Fibroblast of lung (primary cell): ENCODE data around the gene NCOA7. TPM values are rescaled to one million over a fixed set of nuclear protein-coding genes. Genes with fewer than 3 reads are reported as not detected.
A peak's percentile ranks its signal among the peaks of the same experiment; 100 is the strongest.
"Not testable (repeated sequence)": the region's sequence is repeated elsewhere in the genome, so short reads cannot be mapped to it uniquely, and the experiment has no call there.

ENCODE experiments used
- DNase-seq, 2 donors: peaks; one replicate each; pipeline versions ENCODE4 v3.0.0 to v3.0.0-alpha.2; 2010; ENCODE audit warnings: low read depth in 2 of 2
- H2AFZ ChIP-seq: 2 replicates; pipeline ENCODE4 v1.5.1; 2012; ENCODE audit warnings: low read length, control low read depth, inconsistent platforms
- H3K27ac ChIP-seq: 2 replicates; pipeline ENCODE4 v1.5.1; 2011; ENCODE audit warnings: low read length, control low read depth; ENCODE audit not compliant: insufficient read depth
- H3K27me3 ChIP-seq: 2 replicates; pipeline ENCODE4 v1.5.1; 2011; ENCODE audit warnings: mild to moderate bottlenecking, low read length; ENCODE audit not compliant: control insufficient read depth, insufficient read depth
- H3K36me3 ChIP-seq: 2 replicates; pipeline ENCODE4 v1.5.1; 2011; ENCODE audit warnings: low read length; ENCODE audit not compliant: control insufficient read depth, insufficient read depth
- H3K4me1 ChIP-seq: 2 replicates; pipeline ENCODE4 v1.5.1; 2011; ENCODE audit warnings: low read length; ENCODE audit not compliant: control insufficient read depth, insufficient read depth; ENCODE audit errors: extremely low read depth
- H3K4me2 ChIP-seq: 2 replicates; pipeline ENCODE4 v1.5.1; 2011; ENCODE audit warnings: low read length, control low read depth; ENCODE audit not compliant: insufficient read depth; ENCODE audit errors: extremely low read depth
- H3K4me3 ChIP-seq, 4 experiments: fragments of 200-600 bp in 1 of 4; sonication (generic) in 1 of 4; replicated peaks in 1 of 4; 2 replicates each; pipeline ENCODE4 v1.5.1; 2011 to 2016; ENCODE audit warnings: low read length in 4 of 4, low read depth in 3 of 4, mild to moderate bottlenecking in 3 of 4, control low read depth in 2 of 4, inconsistent platforms in 1 of 4, mixed read lengths in 1 of 4; ENCODE audit not compliant: insufficient read depth in 1 of 4; ENCODE audit errors: control extremely low read depth in 1 of 4
- H3K79me2 ChIP-seq: 2 replicates; pipeline ENCODE4 v1.5.1; 2012; ENCODE audit warnings: mild to moderate bottlenecking, low read length, inconsistent platforms; ENCODE audit not compliant: control insufficient read depth, insufficient read depth
- H3K9ac ChIP-seq: 2 replicates; pipeline ENCODE4 v1.5.1; 2011; ENCODE audit warnings: mild to moderate bottlenecking, low read length, control low read depth; ENCODE audit not compliant: insufficient read depth
- H3K9me3 ChIP-seq: 2 replicates; pipeline ENCODE4 v1.5.1; 2012; ENCODE audit warnings: low read depth, low read length; ENCODE audit not compliant: control insufficient read depth, insufficient read depth
- H4K20me1 ChIP-seq: 2 replicates; pipeline ENCODE4 v1.5.1; 2011; ENCODE audit warnings: low read length; ENCODE audit not compliant: control insufficient read depth, insufficient read depth; ENCODE audit errors: extremely low read depth
- EZH2 ChIP-seq: IDR thresholded peaks from 2 replicates; pipeline ENCODE4 v1.5.1; 2012; ENCODE audit warnings: low read length, control low read depth, mild to moderate bottlenecking; ENCODE audit errors: missing control alignments
- polyA plus RNA-seq, 2 donors: library from polyadenylated mRNA; depleted of rRNA in 1 of 2; stranded (reverse) in 1 of 2; unstranded in 1 of 2; fragments of >200 nt; gene quantifications; 2 replicates each; pipeline ENCODE4 v1.2.1, GENCODE V29; 2011 to 2012; ENCODE audit warnings: missing spikeins in 1 of 2
- total RNA-seq: library from RNA; depleted of rRNA; stranded (reverse); fragments of >200 nt; gene quantifications from 2 replicates; pipeline ENCODE4 v1.2.1, GENCODE V29; 2014
- TF ChIP-seq, protein P1 (sequence below), 2 donors: IDR thresholded peaks in 1 of 2; conservative IDR thresholded peaks in 1 of 2; 1 replicate in 1 of 2; 2 replicates in 1 of 2; pipeline ENCODE4 v1.5.1; 2011 to 2012; ENCODE audit warnings: low read length in 2 of 2, control low read depth in 1 of 2, inconsistent platforms in 1 of 2, low read depth in 1 of 2, mild to moderate bottlenecking in 1 of 2

Gene NCOA7
- total and polyA plus RNA-seq, 2 donors (not counting 1 experiment from before 2014, with no cell fraction given) = 13.7 to 49.9 TPM

DNA sequence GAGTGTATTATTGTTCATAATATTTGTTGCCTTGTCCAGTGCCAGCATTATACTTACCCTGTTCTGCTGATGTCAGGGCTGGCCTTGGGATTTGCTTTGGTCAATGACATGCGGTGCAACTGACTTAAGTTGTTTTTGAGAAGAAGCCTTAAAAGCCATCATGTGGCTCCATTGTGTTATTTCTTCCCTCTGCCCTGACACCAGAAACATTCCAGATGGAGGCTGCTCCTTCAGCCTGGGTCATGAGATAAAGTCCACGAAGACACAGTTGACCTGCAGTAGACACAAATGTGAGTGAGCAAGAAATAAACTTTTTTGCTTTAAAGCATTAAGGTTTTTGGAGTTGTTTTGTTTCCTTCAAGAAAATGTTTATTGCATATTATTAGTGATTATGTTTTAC, 158.3 kb downstream of the NCOA7 start:
- Histone ChIP-seq H3K9me3 (no peaks in the 10 kb centered on the region), H3K9ac (no peak overlapping the region), H3K27ac (no peak overlapping the region), H2AFZ (no peak overlapping the region), H3K36me3 (no peaks in the 10 kb centered on the region), H3K4me1 (peaks cover 14% of the 10 kb centered on the region), H3K27me3 (no peaks in the 10 kb centered on the region), H3K79me2 (no peaks in the 10 kb centered on the region), H4K20me1 (no peaks in the 10 kb centered on the region), H3K4me2 (no peak overlapping the region), H3K4me3 (no peak overlapping the region)
- no peak for TF ChIP-seq EZH2
- TF ChIP-seq, protein P1, sequence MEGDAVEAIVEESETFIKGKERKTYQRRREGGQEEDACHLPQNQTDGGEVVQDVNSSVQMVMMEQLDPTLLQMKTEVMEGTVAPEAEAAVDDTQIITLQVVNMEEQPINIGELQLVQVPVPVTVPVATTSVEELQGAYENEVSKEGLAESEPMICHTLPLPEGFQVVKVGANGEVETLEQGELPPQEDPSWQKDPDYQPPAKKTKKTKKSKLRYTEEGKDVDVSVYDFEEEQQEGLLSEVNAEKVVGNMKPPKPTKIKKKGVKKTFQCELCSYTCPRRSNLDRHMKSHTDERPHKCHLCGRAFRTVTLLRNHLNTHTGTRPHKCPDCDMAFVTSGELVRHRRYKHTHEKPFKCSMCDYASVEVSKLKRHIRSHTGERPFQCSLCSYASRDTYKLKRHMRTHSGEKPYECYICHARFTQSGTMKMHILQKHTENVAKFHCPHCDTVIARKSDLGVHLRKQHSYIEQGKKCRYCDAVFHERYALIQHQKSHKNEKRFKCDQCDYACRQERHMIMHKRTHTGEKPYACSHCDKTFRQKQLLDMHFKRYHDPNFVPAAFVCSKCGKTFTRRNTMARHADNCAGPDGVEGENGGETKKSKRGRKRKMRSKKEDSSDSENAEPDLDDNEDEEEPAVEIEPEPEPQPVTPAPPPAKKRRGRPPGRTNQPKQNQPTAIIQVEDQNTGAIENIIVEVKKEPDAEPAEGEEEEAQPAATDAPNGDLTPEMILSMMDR (conservative IDR thresholded peaks at IDR 0.05 in 1 of 2, IDR thresholded peaks at IDR 0.05 in 1 of 2; ENCODE audit: low read depth in 1 of 2, low read length in 2 of 2) = no peak
- no peak for DNase-seq

DNA sequence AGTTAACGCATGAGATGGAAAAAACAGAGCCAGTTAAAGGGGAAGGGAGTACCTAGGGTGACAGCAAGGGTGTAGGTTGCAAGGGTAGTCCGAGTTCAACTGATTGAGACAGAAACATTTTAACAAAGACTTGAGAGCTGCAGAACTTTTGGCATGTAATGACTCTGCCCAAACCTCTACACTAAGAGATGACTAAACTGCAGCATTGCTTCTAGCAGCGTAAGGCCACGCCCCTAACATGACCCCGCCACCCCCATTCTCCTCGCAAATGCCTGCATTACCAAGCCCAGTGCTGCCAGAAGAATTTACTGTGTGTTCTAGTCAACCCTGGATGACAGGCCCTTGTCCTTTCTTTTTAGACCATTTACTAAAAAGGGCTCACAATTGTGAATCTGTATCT, 159.5 kb downstream of the NCOA7 start:
- H3K36me3 ChIP-seq = no peaks in the 10 kb centered on the region
- no peak overlapping the region for H3K4me2 ChIP-seq
- no peak overlapping the region for H3K4me3 ChIP-seq
- H3K79me2 ChIP-seq = no peaks in the 10 kb centered on the region
- H4K20me1 ChIP-seq = no peaks in the 10 kb centered on the region
- H3K27me3 ChIP-seq = no peaks in the 10 kb centered on the region
- peak; percentile 68 to 82 for DNase-seq
- H3K9me3 ChIP-seq = no peaks in the 10 kb centered on the region
- H3K27ac ChIP-seq = no peak overlapping the region
- peaks cover 10% of the 10 kb centered on the region for H3K4me1 ChIP-seq
- no peak overlapping the region for H3K9ac ChIP-seq
- TF ChIP-seq EZH2 = no peak
- TF ChIP-seq, protein P1 (conservative IDR thresholded peaks at IDR 0.05 in 1 of 2, IDR thresholded peaks at IDR 0.05 in 1 of 2; ENCODE audit: low read depth in 1 of 2, low read length in 2 of 2) = no peak
- H2AFZ ChIP-seq = no peak overlapping the region

DNA sequence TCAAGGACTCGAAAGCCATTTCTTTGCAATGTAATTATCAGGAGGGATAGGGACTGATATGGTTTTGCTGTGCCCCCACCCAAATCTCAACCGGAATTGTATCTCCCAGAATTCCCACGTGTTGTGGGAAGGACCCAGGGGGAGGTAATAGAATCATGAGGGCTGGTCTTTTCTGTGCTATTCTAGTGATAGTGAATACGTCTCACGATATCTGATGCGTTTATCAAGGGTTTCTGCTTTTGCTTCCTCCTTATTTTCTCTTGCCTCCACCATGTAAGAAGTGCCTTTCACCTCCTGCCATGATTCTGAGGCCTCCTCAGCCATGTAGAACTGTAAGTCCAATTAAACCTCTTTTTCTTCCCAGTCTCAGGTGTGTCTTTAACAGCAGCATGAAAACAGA, 160.0 kb downstream of the NCOA7 start:
- not testable (repeated sequence) for H3K4me1 ChIP-seq, H2AFZ ChIP-seq, H3K27ac ChIP-seq, H3K4me3 ChIP-seq, H4K20me1 ChIP-seq, H3K36me3 ChIP-seq, H3K4me2 ChIP-seq, H3K27me3 ChIP-seq, DNase-seq, H3K9ac ChIP-seq, H3K9me3 ChIP-seq, H3K79me2 ChIP-seq
